Activated CD4-positive, alpha-beta T cell treated with anti-CD3 and anti-CD28 coated beads for 48 hours (primary cell): ENCODE results near the gene GSAP.
"Not testable (repeated sequence)": the region's sequence is repeated elsewhere in the genome, so short reads cannot be mapped to it uniquely, and the experiment has no call there.

Experiments used
- DNase-seq: peaks from one replicate; pipeline ENCODE4 v3.0.0-alpha.2; 2020

The GSAP gene

DNA sequence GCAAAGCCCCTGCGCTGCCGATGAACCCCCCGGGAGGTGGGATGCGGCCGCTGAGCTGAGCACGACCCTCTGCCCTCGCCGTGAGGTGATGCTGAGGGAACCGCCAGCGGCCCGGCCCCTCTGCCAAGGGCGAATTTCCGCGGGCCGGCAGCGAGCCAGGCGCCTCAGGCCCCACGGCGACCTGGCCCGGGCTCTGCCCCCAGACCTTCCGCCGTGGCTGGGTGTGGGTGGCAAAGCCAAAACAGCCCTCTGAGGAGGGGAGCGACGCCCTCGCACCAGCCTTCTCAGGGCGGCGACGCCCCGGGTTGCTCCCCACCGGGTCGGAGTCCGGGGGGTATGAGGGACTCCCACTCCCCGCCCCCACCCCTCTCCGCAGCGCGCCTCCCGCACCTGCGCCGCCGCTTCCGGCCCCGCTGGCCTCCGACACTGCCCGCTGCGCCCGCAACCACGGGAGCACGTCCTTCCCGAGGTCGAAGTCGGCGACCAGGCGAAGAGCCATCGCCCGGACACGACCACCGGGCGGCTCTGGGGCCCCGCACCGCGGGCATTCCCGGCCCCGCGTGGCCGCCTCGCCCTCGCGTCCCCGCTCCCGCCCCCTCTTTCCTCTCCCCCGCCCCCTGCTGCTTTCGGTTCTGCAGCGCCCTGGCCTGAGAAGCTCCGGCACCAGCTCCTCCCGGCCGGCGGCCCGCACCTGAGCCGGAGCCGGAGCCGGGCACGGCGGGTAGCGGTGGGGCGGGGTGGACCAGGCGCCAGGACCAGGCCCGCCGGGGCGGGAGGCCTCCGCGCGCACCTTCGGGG lies at the start of gene GSAP:
TSS of gene GSAP (minus strand) at position 527 of the 798 bp plus-strand sequence. CDS start at position 499, 28 bp downstream.
- peak; percentile 37 for DNase-seq

GRCh38 chr7:77465256-77465655 lies 49.1 kb upstream of the GSAP start:
- DNase-seq: no peak

DNA sequence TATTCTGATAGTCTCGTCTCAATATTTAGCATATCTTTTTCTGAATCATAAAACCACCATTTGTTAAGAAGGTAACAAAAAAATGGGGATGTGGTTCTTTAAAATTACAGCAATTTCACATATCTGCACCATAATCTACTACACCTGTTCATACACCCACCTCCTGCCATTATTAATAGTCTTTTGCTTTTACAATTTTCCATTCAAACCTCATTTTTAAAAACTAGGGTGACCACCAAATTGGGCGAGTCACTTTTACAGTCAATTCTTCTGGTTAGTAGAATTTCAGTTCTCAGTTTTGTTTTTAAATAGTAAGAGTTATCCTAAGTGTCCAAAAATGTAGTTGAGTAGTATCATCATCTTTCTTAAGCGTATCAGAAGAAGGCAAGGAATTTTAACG lies 48.4 kb upstream of the GSAP start:
- DNase-seq: no peak

DNA sequence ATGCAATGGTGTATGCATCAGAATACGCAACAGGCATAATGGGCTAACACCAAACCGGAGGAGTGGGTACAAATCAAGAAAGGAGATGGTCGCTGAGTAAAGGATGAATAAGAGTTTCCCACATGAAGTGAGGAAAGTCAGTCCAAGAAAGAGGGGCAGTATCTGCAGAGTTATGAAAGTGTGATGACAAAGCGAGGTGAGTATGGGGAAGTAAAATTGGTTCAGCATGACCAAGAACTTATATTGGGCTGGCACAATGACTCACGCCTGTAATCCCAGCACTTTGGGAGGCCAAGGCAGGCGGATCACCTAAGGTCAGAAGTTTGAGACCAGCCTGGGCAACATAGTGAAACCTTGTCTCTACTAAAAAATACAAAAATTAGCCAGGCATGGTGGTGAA lies 47.5 kb upstream of the GSAP start:
- peak; percentile 48 for DNase-seq

DNA sequence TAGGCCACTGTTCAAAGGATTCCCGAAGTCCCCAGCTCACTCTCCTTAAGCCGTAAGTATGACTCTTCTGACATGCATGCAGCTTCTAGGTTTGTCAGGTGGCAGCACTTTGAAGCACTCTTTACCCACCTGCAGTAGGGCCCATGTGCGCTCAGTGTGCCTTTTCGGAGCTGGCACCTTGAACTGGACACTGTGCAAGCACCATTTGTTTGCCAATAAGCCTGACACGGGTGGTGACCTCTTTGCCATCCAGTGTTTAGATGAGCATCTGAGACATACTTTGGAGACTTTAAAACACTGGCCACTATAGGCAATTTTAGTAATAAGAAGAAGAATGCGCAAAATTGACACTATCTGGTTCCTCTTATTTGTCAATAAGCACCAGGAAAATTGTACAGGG lies 45.7 kb upstream of the GSAP start:
- DNase-seq: no peak

DNA sequence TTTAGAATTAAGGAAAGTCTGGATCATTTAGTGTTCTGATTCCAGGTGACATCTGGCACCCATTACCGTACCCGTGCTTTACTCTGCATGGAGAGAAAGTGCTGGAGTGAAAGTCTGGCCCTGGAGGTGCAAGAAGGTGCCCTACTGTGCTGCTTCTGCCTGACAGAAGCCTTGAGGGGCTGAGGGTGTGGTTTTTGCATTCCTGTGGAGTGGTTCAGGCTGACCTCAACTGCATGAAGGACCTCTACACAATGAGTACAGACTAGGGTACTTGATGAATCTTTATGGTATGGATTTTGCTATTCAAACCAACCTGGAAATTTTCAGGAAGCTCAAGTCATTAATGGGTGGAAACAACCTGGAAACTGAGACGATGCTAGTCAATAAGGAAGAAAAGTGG lies 45.1 kb upstream of the GSAP start:
- DNase-seq: no peak

DNA sequence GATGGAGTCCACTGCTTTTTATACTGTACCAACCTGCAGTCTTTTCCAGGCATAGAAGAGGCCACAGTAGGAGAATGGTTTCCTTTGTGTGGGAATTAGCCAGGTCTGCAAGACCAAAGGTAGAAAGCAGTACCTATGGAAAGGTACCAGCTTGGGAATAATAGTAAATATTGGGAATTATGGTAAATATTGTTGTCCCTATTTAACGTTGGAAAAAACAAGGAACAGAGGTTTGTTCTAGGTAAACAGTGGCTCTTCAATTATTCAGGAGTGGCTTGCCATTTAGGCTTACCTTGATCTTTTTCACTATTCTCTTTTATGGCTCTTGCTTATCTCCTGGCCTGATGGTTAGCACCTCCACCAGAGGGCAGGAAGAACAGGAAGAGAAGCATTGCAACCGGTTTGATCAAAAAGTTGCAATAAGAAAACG lies 43.9 kb upstream of the GSAP start:
- no peak for DNase-seq

- no peak for DNase-seq
Observed at GRCh38 chr7:77459311-77459726, 43.2 kb upstream of the GSAP start.

DNA sequence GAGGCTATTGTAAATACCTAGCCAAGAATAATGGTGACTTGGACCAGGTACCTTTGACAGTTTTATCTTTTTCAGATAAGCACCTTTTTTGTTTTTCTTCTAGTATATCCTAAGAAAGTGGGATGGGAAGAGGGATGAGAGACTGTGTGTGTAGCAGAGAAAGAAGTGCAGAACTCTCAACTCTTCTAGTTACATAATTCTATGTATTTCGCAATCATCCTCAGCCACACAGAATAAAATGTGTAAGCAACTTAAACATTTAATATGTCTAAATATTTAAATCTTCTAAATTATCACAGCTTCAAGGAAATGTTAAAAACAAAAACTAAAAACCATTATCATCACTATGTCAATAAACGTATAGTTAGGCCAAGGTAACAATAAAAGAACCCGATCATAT lies 42.6 kb upstream of the GSAP start:
- DNase-seq: no peak

GRCh38 chr7:77457779-77458178 lies 41.6 kb upstream of the GSAP start:
- no peak for DNase-seq

GRCh38 chr7:77456696-77457095 lies 40.5 kb upstream of the GSAP start:
- no peak for DNase-seq

DNA sequence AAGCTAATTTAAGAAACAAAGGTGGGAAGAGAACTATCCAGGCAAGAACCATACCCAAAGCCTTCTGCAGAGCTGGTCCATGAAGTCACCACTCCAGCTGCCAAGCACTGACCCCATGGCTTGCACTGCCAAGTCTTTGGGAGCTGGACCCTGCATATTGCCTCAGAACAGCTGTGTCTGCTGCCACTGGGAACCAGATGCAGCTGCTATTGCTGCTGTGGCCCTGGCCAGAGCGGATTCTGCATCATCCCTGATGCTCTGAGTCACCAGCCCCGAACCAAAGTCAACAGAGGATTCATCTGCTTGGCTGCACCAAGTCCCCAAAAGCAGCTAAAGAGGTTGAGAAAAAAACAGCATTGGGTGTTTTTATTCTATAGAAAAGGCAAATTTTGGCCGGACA lies 39.2 kb upstream of the GSAP start:
- DNase-seq: no peak

DNA sequence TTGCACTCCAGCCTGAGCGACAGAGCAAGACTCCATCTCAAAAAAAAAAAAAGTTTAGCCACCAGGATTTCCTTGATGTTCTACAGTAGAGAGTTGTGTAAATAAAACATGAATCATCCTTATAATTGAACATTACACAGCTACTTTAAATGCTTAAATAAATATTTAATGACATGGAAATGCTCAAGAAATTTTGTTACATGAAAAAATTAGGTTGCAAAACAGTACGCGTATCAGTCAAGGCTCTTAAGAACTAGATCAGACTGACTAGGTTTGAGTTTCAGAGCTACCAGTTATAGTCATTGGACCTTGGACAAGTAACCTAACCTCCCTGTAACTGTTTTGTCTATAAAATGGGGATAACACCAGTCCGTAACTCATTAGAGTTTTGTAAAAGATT lies 38.7 kb upstream of the GSAP start:
- no peak for DNase-seq

DNA sequence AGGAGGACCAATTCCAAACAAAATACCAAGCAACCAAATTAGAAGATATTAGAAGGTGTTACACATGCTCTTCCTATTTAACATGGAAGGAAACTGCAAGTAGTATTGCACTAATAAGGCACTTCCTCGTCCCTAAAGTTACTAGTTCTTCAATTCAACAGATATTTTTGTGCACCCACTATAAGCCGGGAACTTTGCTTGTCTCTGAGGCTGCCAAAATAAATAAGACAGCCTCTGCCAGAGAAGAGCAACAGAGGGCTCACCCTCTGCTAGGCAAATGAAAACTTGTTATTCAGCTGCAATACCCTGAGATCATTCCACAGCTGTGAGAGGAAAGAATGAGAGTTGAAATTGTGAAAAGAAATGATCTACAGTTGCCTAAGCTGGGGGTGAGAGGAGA lies 37.4 kb upstream of the GSAP start:
- no peak for DNase-seq

DNA sequence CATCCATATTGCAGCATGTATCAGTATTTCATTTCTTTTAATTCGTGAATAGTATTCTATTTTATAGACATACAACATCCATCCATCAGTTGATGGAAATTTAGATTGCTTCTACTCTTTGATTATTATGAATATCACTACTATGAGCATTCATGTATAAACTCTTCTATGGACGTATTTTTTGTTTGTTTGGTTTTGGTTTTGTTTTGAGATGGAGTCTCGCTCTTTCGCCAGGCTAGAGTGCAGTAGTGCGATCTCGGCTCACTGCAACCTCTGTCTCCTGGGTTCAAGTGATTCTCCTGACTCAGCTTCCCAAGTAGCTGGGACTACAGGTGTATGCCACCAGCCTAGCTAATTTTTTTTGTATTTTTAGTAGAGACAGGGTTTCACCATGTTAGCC lies 35.8 kb upstream of the GSAP start:
- DNase-seq: not testable (repeated sequence)

GRCh38 chr7:77450613-77451012 lies 34.5 kb upstream of the GSAP start:
- no peak for DNase-seq

DNA sequence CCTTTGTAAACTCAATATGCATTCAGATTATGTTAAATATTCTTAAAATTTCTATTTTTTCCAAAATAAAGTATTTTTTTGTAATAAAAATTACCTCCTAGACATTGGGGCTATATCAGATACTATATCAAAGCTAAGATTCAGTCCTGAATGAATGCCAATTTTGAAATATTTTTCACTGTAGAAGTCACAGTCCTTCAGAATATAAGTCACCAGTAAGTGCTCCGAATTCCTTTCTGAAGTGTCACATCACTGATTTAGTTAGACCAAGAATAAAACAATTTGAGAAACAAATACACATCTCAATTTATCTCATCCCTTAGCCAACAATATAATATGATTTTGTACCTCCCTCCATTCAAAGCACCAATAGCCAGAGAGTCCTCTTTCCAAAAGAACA lies 33.9 kb upstream of the GSAP start:
- DNase-seq: no peak

- no peak for DNase-seq
Observed at GRCh38 chr7:77447616-77448015, 31.5 kb upstream of the GSAP start.

DNA sequence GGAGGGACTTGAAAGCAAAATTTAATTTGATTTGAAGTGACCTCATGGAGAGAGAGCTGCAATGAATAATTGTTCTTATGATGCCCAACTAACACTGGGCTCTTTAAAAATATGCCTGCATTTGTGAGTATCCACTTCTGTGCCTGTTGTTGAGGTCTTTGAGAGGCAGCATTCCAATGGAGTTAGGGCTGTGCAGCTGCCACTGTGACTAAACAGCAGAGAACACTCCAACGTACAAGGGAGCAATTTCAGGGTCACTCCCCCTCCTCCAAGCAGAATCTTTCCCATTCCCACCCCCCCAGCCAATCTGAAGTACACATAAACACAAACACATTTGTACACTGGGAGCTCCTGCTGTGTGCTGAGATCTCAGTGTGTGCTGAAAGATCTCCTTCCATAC lies 28.0 kb upstream of the GSAP start:
- no peak for DNase-seq

DNA sequence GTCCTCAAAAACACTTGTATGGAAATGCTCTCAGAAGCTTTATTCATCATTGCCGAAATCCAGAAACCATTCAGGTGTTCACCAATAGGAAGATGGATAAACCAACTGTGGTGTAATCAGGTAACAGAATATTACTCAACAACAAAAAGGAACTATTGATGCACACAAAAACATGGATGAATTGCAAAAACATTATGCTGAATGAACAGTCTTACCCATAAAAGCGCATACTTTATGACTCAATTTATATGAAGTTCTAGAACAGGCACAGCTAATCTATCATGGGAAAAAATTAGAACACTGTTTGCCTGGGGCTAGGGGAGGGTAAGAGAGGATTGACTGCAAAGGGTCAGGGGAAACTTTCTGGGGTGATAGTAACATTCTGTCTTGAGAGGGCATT lies 26.9 kb upstream of the GSAP start:
- no peak for DNase-seq

- DNase-seq: no peak
Observed at GRCh38 chr7:77442636-77443035, 26.5 kb upstream of the GSAP start.

DNA sequence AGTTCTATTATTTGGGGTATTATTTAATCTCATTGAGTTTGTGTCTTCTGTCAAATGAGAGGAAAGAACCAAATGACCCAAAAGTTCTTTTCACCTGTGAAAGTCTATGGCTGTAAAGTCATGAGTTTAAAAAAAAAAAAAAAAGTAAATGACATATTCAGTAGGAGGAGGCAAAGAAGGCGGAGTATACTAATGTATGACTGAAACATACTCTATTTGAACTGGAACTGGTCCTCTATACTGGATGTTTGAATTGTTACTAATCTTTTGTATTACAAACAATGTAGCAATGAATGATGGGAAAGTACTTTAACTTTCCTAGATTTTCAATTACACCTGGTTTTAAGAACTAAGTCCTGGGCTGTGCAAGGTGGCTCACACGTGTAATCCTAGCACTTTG lies 24.9 kb upstream of the GSAP start:
- DNase-seq: no peak

DNA sequence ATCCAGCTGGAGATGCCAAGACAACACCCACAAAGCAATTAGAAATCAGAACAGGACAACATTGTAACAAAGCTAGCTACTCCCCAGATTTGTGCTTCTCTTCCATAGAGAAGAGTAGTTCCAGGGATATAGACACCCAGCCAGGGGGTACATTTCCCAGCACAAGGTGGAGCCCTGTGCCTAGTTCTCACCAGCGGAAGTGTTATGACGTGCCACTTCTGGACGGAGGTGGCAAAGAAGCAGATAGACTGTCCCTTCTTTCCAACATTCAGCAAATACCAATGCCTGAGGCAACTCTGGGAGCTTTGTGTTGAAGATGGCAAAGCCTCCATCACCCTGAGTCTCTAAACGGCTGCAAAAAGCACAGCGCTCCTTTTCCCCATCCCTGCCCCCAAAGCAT lies 23.4 kb upstream of the GSAP start:
- DNase-seq: no peak

DNA sequence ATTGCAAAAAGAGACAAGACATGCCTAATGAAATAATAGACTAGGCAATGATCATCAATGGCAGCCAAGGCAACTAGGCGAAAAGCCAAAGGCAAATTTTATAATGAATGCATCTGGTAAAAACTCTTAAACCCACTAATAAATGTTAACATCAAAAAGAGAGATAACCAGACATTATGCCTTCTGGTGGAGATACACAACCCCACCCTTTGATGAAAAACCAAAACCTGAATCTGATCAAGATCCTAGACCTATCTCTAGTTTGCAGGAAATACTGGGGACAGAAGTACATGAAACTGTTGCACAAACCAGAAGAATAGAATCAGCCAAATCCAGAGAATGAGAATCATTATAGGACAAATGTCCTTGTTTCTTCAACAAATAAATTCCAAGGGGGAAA lies 22.0 kb upstream of the GSAP start:
- DNase-seq: no peak

- no peak for DNase-seq
Observed at GRCh38 chr7:77434570-77435275, 18.6 kb upstream of the GSAP start.
